GM19467 (cell line): ENCODE measurements around the gene MFSD6L.

Experiments
- ATAC-seq: cut with Tn5 transposase; IDR thresholded peaks from one replicate; pipeline ENCODE4 v1.9.1; 2021; ENCODE audit warnings: mild to moderate bottlenecking, moderate library complexity; ENCODE audit not compliant: unreplicated experiment

The MFSD6L gene

DNA sequence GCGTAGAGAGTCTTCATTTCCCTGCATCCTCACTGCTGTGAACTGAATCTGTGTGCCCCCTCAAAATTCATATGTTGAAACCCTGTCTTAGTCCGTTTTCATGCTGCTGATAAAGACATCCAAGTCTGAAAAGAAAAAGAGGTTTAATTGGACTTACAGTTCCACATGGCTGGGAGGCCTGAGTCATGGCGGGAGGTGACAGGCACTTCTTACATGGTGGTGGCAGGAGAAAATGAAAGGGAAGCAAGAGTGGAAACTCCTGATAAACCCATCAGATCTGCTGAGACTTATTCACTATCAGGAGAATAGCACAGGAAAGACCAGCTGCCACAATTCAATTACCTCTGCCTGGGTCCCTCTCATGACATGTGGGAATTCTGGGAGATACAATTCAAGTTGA lies 51.4 kb downstream of the MFSD6L start:
- ATAC-seq: no peak
